Activated naive CD4-positive, alpha-beta T cell treated with anti-CD3 and anti-CD28 coated beads, Interleukin-2, amount 10 ng/mL, durations not matched to agents 7 days and 5 days (primary cell): Measurements from ENCODE around the gene FGA.
"Not testable (repeated sequence)": the region's sequence is repeated elsewhere in the genome, so short reads cannot be mapped to it uniquely, and the experiment has no call there.

Experiments
- CTCF ChIA-PET: fragments of 350-600 bp; sonication (Branson Sonifier 250); formaldehyde crosslinking; loops from one replicate; lab custom pipeline; 2021; ENCODE audit warnings: antibody characterized with exemption; lab: Charles Lee
- DNase-seq: peaks from one replicate; pipeline ENCODE4 v3.0.0-alpha.2; 2020
- H3K27ac Mint-ChIP-seq: one replicate; pipeline ENCODE4 v1.8.0; 2021; ENCODE audit warnings: mild to moderate bottlenecking, moderate library complexity, mixed read lengths
- H3K27me3 Mint-ChIP-seq: one replicate; pipeline ENCODE4 v1.8.0; 2021; ENCODE audit warnings: mild to moderate bottlenecking, mixed read lengths
- H3K36me3 Mint-ChIP-seq: one replicate; pipeline ENCODE4 v1.8.0; 2021; ENCODE audit warnings: mixed read lengths
- H3K4me1 Mint-ChIP-seq: one replicate; pipeline ENCODE4 v1.8.0; 2021; ENCODE audit warnings: mixed read lengths
- H3K4me3 Mint-ChIP-seq: one replicate; pipeline ENCODE4 v1.8.0; 2021; ENCODE audit warnings: mild to moderate bottlenecking, moderate library complexity, mixed read lengths
- H3K9me3 Mint-ChIP-seq: one replicate; pipeline ENCODE4 v1.8.0; 2021; ENCODE audit warnings: mixed read lengths

Gene FGA

DNA sequence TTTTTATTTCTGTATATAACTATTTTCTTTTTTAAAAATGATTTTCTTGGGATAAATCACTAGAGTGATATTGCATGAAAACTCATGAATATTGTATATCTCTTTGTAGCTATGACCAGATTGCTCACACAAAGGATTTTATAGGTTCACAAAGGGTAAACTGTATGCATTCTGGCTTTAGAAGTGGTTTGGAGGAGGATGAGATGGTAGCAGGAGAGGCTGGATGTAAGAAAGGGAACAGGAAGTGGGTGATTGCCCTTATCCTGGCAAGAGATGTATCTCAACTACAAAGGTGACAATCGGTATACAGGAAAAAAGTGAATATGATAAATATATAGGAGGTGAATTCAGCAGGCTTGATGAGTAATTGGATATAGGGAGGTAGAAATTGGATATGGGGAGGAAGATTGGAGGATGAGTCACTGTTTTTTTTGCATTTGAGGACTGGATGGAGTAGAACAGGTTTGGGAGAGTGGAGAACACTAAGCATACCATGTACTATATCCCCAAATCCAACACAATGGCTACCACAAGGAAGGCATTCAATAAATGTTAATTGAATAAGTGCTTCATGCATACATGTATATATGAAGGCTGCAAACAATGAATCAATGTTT, 12.0 kb upstream of the FGA start:
- DNase-seq, result no peak
- Mint-ChIP-seq H3K36me3 (no peaks in the 10 kb centered on the region), H3K4me3 (no peak overlapping the region), H3K4me1 (no peaks in the 10 kb centered on the region), H3K27ac (no peak overlapping the region), H3K27me3 (peaks cover 11% of the 10 kb centered on the region), H3K9me3 (no peaks in the 10 kb centered on the region)
- CTCF ChIA-PET, result interaction anchor here (0.8 kb wide), 1 partner anchor 19 kb away, joined by 3 read pairs; no protein-coding TSS in a partner anchor

- no peak for DNase-seq
- CTCF ChIA-PET, result no interaction called here
- H3K27ac Mint-ChIP-seq, result peak overlapping the region; percentile 49
- no peaks in the 10 kb centered on the region for H3K9me3 Mint-ChIP-seq
- no peaks in the 10 kb centered on the region for H3K4me1 Mint-ChIP-seq
- peaks cover 9% of the 10 kb centered on the region for H3K27me3 Mint-ChIP-seq
- no peak overlapping the region for H3K4me3 Mint-ChIP-seq
- H3K36me3 Mint-ChIP-seq, result no peaks in the 10 kb centered on the region
Measured at GRCh38 chr4:154597798-154598774, 7.5 kb upstream of the FGA start.

GRCh38 chr4:154597281-154597680, 6.7 kb upstream of the FGA start:
- H3K4me3 Mint-ChIP-seq, H3K27ac Mint-ChIP-seq, H3K27me3 Mint-ChIP-seq, H3K4me1 Mint-ChIP-seq, H3K9me3 Mint-ChIP-seq, CTCF ChIA-PET, DNase-seq, H3K36me3 Mint-ChIP-seq: not testable (repeated sequence)

DNA sequence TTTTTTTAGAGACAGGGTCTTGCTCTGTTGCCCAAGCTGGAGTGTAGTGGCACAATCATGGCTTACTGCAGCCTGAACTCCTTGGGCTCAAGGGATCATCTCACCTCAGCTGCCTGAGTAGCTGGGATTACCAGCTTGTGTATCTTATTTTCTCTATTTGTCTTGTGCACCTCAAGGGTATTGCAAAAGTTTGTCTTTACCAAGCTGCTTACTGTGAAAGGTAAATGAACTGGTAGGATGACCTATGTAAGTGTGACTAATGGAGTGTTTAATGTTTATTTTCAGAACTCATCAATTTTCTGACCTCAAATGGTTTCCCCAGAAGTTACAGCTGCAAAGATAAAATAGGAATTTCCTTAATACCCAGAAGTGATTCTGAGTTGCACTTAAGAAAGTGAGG, 5.3 kb upstream of the FGA start:
- no peak overlapping the region for H3K4me3 Mint-ChIP-seq
- DNase-seq, result no peak
- H3K9me3 Mint-ChIP-seq, result no peaks in the 10 kb centered on the region
- H3K4me1 Mint-ChIP-seq, result no peaks in the 10 kb centered on the region
- CTCF ChIA-PET, result interaction anchor here (0.7 kb wide), 1 partner anchor 11 kb away, joined by 4 read pairs; no protein-coding TSS in a partner anchor
- no peaks in the 10 kb centered on the region for H3K36me3 Mint-ChIP-seq
- peaks cover 8% of the 10 kb centered on the region for H3K27me3 Mint-ChIP-seq
- no peak overlapping the region for H3K27ac Mint-ChIP-seq

DNA sequence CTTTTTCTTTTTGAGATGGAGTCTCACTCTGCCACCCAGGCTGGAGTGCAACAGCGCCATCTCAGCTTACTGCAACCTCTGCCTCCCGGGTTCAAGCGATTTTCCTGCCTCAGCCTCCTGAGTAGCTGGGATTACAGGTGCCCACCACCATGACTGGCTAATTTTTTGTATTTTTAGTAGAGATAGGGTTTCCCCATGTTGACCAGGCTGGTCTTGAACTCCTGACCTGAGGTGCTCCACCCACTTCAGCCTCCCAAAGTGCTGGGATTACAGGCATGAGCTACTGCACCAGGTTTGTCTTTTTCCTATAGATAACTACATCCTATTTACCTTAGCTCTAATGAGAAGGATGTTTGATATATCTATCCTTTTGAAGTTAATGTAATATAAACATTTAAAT, 3.8 kb upstream of the FGA start:
- H3K27ac Mint-ChIP-seq, H3K9me3 Mint-ChIP-seq, H3K4me1 Mint-ChIP-seq, DNase-seq, H3K4me3 Mint-ChIP-seq, H3K36me3 Mint-ChIP-seq: not testable (repeated sequence)
- CTCF ChIA-PET, result interaction anchor here (0.9 to 1.1 kb wide), 2 partner anchors 13 to 25 kb away, joined by 3 read pairs; no protein-coding TSS in a partner anchor
- H3K27me3 Mint-ChIP-seq, result peaks cover 14% of the 10 kb centered on the region

GRCh38 chr4:154593868-154594267, 3.3 kb upstream of the FGA start:
- CTCF ChIA-PET, result interaction anchor here (0.9 to 1.4 kb wide), 3 partner anchors 13 to 41 kb away, joined by 3 to 4 read pairs (median 3); no protein-coding TSS in a partner anchor
- no peaks in the 10 kb centered on the region for H3K9me3 Mint-ChIP-seq

DNA sequence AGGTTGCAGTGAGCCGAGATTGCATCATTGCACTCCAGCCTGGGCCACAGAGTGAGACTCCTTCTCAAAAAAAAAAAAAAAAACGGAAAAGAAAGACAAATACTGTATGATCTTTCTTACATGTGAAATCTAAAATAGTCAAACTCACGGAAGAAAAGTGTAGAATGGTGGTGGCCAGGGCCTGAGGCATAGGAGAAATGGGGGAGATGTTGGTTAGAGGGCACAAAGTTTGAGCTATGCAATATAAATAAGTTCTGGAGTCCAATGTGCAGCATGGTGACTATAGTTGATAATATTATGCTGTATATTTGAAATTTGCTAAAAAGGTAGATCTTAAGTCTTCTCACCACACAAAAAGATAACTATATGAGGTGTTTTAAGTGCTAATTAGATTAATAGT, 1.3 kb upstream of the FGA start:
- no peak for DNase-seq
- H3K4me3 Mint-ChIP-seq, result no peak overlapping the region
- no peaks in the 10 kb centered on the region for H3K4me1 Mint-ChIP-seq
- H3K36me3 Mint-ChIP-seq, result no peaks in the 10 kb centered on the region
- H3K27me3 Mint-ChIP-seq, result peaks cover 13% of the 10 kb centered on the region
- CTCF ChIA-PET, result no interaction called here
- H3K27ac Mint-ChIP-seq, result no peak overlapping the region
- H3K9me3 Mint-ChIP-seq, result no peaks in the 10 kb centered on the region

More at GRCh38 chr4:154593868-154594267, 3.3 kb upstream of the FGA start:
- Mint-ChIP-seq H3K36me3 (no peaks in the 10 kb centered on the region), H3K27me3 (peaks cover 18% of the 10 kb centered on the region), H3K4me1 (no peaks in the 10 kb centered on the region), H3K4me3 (no peak overlapping the region), H3K27ac (no peak overlapping the region)
- no peak for DNase-seq

DNA sequence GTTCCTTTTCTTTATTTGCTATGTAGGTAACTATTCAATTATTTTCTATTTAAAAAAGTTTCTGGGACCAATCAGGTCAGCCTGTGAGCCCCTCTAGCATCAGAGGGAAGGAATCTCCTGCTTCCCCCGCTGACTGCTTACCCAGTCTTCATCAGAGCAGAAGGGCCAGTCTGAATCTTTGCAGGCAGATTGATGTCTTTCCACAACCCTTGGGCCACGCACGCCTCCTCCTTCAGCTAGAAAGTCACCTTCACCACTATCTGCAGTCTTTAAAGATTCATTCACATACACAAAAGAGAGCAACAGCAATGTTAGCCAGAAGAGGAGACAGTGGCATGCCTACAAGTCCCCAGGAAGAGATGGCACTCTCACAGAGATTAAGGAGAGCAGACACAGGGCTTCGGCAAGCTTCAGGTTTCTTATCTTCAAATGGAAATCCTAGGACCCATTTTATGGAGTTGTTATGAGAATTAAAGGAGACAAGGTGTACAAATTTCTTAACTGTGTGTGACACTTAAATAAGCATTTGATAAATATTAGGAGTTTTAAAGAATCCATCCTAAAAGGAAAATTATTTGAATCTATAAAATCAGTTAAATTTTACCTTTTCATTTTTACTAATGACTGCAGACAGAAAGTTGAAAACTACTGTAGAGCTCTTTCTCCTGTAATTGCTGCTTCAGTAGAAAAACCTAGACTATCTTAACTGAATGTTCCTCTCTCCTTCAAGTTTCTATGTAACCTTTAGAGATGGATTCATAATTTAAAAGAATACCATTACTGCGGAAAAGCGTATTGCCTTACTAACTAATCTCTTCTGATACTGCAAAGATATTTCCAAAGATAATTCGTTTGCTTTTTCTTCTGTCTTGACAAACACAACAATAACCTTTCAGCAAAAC, 995 bp downstream of the FGA start:
- Mint-ChIP-seq H3K27ac (no peak overlapping the region), H3K4me3 (no peak overlapping the region), H3K36me3 (no peaks in the 10 kb centered on the region), H3K4me1 (no peaks in the 10 kb centered on the region), H3K9me3 (no peaks in the 10 kb centered on the region), H3K27me3 (peaks cover 19% of the 10 kb centered on the region)
- no peak for DNase-seq
- CTCF ChIA-PET, result no interaction called here

DNA sequence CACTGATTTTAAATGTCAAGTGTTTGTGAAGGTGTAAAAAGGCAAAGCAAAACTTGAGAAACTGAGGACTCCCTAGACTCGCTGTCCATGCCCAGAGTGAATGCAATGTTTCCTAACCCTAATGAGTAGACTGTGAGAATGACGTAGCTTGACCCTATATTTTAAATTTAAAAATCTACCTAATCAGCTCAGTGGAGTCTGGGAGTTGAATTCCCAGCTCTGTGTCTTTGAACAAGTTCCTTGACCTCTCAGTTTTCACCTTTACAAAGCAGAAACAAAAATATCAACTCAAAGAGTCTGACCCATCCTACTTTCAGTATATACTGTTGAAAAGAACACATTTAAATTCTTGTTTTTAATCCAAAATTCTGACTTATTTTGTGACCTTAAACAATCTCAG, 2.3 kb downstream of the FGA start:
- Mint-ChIP-seq H3K27ac (no peak overlapping the region), H3K27me3 (peaks cover 20% of the 10 kb centered on the region), H3K36me3 (no peaks in the 10 kb centered on the region), H3K4me3 (no peak overlapping the region), H3K9me3 (no peaks in the 10 kb centered on the region), H3K4me1 (no peaks in the 10 kb centered on the region)
- no peak for DNase-seq
- CTCF ChIA-PET, result interaction anchor here (0.5 to 2.4 kb wide), 3 partner anchors 15 to 787 kb away, joined by 3 to 5 read pairs (median 3); no protein-coding TSS in a partner anchor

- Mint-ChIP-seq H3K4me1 (no peaks in the 10 kb centered on the region), H3K4me3 (no peak overlapping the region), H3K27ac (no peak overlapping the region), H3K36me3 (no peaks in the 10 kb centered on the region), H3K27me3 (peaks cover 24% of the 10 kb centered on the region), H3K9me3 (no peaks in the 10 kb centered on the region)
- CTCF ChIA-PET, result interaction anchor here (2.4 kb wide), 1 partner anchor 28 kb away, joined by 5 read pairs; no protein-coding TSS in a partner anchor
- DNase-seq, result no peak
Measured at GRCh38 chr4:154586296-154587033, 4.1 kb downstream of the FGA start.

DNA sequence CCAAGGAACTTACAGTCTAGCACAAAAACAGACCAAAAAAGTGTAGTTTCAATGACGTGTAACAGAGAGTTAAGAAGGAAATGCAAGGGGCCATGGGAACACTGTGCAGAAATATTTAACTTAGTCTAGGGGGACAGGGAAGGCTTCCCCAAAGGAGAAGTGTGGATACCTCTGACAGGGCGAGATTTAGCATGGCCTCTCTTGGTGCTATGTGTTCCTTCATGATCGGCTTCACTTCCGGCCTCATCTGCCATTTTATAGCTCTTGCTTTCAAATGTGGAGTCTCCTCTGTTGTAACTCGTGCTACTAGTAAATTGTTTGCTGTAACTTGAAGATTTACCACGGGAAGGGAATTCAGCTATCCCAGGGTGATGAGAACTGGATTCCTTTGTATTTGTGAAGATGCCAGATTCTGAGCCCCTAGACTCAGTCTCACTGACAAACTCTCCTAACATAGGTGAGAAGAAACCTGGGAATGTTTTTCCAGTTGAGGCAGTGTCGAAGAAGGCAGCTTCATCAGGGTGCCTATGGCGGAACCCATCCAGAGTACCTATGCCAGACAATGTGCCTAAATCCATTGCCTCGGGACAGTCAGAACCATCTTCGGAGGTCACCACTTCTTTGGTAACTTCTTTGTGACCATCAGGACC, 5.0 kb downstream of the FGA start:
- CTCF ChIA-PET, result interaction anchor here (0.8 kb wide), 1 partner anchor 11 kb away, joined by 4 read pairs; no protein-coding TSS in a partner anchor
- H3K4me1 Mint-ChIP-seq, result no peaks in the 10 kb centered on the region
- no peaks in the 10 kb centered on the region for H3K9me3 Mint-ChIP-seq
- H3K27me3 Mint-ChIP-seq, result peaks cover 23% of the 10 kb centered on the region
- H3K36me3 Mint-ChIP-seq, result no peaks in the 10 kb centered on the region
- DNase-seq, result no peak
- H3K4me3 Mint-ChIP-seq, result no peak overlapping the region
- H3K27ac Mint-ChIP-seq, result no peak overlapping the region

GRCh38 chr4:154584259-154584658, 6.3 kb downstream of the FGA start:
- Mint-ChIP-seq H3K27me3 (peaks cover 17% of the 10 kb centered on the region), H3K27ac (no peak overlapping the region), H3K4me3 (no peak overlapping the region), H3K9me3 (no peaks in the 10 kb centered on the region), H3K36me3 (no peaks in the 10 kb centered on the region), H3K4me1 (no peaks in the 10 kb centered on the region)
- DNase-seq, result no peak
- CTCF ChIA-PET, result no interaction called here

- no peaks in the 10 kb centered on the region for H3K4me1 Mint-ChIP-seq
- no peak overlapping the region for H3K27ac Mint-ChIP-seq
- H3K36me3 Mint-ChIP-seq, result no peaks in the 10 kb centered on the region
- peaks cover 14% of the 10 kb centered on the region for H3K27me3 Mint-ChIP-seq
- H3K9me3 Mint-ChIP-seq, result no peaks in the 10 kb centered on the region
- H3K4me3 Mint-ChIP-seq, result no peak overlapping the region
- CTCF ChIA-PET, result no interaction called here
- DNase-seq, result no peak
Measured at GRCh38 chr4:154583677-154584076, 6.9 kb downstream of the FGA start.
